ENCODE results near the gene FREM1.

Gene FREM1

DNA sequence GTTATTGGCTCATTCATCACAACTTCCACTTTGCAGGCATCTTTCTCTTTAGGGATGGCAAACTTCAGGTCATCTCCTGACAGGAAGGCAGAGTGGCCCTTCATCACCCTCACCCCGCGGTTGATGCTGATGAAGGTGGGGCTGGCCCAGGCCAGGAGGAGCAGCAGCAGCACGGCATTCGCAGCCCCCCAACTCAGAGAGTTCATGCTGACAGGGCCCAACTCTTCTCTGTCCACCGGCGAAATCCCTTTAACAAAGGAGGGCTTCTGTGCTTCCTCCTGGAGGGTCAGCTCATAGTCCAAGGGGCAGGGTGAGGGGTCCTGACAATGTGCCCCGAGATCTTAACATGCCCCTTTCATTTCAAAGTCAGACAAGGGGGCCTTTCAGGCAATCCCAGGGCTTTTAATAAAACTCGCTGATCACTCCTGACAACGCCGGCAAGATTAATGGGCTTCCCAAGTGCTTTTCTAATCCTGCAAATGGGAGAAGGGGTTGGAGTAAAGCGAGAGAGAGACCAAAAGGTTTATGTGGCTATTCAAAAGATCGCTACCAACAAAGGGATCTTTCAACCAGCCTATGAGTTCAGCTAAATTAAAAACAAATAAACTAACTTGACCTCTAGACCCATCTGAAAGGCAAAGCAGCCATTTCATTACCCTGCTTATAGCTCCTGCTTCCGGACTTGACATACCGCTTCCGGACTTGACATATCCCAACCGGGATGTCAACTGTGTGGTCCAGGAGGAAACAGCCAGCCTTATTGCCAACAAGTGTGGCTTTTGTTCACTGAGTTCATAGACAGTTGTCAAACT is 41.2 kb downstream of the FREM1 start:
- in situ Hi-C loops (cut with HindIII; ENCODE audit: low pct_ligation_motif_present, low sequenced_read_pairs), result no loop called here
- H3K4me3 ChIP-seq (ENCODE audit: low read depth, low read length), result no peak overlapping the region
- no peak for DNase-seq
- H3K27me3 ChIP-seq (replicated peaks), result no peaks in the 10 kb centered on the region
- no peaks in the 10 kb centered on the region for H3K36me3 ChIP-seq (replicated peaks)
- H3K27ac ChIP-seq, result no peak overlapping the region
- TF ChIP-seq, protein P1, sequence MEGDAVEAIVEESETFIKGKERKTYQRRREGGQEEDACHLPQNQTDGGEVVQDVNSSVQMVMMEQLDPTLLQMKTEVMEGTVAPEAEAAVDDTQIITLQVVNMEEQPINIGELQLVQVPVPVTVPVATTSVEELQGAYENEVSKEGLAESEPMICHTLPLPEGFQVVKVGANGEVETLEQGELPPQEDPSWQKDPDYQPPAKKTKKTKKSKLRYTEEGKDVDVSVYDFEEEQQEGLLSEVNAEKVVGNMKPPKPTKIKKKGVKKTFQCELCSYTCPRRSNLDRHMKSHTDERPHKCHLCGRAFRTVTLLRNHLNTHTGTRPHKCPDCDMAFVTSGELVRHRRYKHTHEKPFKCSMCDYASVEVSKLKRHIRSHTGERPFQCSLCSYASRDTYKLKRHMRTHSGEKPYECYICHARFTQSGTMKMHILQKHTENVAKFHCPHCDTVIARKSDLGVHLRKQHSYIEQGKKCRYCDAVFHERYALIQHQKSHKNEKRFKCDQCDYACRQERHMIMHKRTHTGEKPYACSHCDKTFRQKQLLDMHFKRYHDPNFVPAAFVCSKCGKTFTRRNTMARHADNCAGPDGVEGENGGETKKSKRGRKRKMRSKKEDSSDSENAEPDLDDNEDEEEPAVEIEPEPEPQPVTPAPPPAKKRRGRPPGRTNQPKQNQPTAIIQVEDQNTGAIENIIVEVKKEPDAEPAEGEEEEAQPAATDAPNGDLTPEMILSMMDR (IDR thresholded peaks at IDR 0.05; ENCODE audit: low read depth, low read length, missing control alignments), result no peak

DNA sequence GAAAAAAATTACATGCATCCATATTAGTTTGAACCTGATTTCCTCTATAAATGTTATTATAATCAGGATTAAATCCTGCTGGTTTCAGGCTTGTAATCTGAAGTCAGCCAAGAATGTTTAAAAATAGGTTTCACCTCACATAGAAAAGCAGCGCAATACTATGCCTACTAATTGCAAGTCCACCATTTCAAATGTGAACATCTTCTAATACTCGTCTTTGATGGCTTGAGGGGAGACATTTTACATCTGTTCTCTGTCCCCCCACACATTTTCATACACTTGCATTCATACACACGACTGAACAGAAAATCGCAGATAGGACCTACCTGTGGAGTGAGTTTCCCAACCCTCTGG is 41.8 kb downstream of the FREM1 start:
- Histone ChIP-seq H3K4me3 (ENCODE audit: low read depth, low read length) (no peak overlapping the region), H3K27ac (no peak overlapping the region), H3K27me3 (replicated peaks) (no peaks in the 10 kb centered on the region), H3K36me3 (replicated peaks) (no peaks in the 10 kb centered on the region)
- TF ChIP-seq, protein P1 (IDR thresholded peaks at IDR 0.05; ENCODE audit: low read depth, low read length, missing control alignments), result no peak
- no peak for DNase-seq
- in situ Hi-C loops (cut with HindIII; ENCODE audit: low pct_ligation_motif_present, low sequenced_read_pairs), result no loop called here

DNA sequence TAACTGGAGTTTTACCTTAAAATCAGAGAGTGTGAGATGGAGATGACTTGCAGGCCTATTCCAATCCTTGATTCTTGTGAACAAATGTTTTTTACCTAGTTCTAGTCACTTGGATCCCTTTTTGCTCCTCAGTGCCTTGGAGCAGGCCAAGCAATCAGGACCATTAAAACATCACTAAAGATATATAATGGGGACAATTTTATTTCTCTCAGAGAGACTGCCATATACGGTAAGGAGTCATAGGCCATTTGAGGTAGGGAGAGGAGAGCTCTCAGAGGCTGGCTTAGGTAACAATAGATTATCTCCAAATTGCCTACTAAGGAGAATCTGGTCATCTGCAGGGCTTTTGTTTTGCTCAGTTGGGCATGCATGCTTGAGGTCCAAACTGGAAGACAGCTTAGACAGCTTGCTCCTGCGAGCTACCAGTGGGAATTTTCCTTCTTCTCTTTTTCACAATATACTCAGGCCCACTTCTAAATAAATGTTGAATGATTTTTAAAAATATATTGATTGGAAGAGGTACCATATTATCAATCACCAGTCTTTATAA is 44.0 kb downstream of the FREM1 start:
- TF ChIP-seq, protein P1 (IDR thresholded peaks at IDR 0.05; ENCODE audit: low read depth, low read length, missing control alignments), result no peak

DNA sequence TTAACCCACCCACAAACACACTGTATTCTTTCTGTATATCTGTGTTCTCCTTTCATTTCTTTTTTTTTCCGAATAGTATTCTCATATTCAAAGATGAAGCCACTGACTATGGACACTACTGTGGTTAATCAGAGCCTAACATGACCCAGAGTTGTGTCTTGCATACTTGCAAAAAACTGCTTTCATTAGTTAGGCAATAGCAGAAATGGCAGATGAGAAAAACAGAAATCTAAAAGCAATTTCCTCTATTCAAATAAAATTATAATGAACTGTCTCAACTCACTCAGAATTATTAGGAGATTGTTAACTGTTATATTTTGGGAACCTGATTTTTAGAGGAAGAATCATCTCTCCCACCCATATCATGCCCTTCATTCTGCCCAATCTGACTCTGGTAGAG is 45.9 kb downstream of the FREM1 start:
- no peak for DNase-seq
- in situ Hi-C loops (cut with HindIII; ENCODE audit: low pct_ligation_motif_present, low sequenced_read_pairs), result no loop called here
- no peaks in the 10 kb centered on the region for H3K27me3 ChIP-seq (replicated peaks)
- TF ChIP-seq, protein P1 (IDR thresholded peaks at IDR 0.05; ENCODE audit: low read depth, low read length, missing control alignments), result no peak
- H3K4me3 ChIP-seq (ENCODE audit: low read depth, low read length), result no peak overlapping the region
- H3K36me3 ChIP-seq (replicated peaks), result no peaks in the 10 kb centered on the region
- no peak overlapping the region for H3K27ac ChIP-seq

More for the DNA sequence above, 44.0 kb downstream of the FREM1 start:
- no peak overlapping the region for H3K4me3 ChIP-seq (ENCODE audit: low read depth, low read length)
- in situ Hi-C loops (cut with HindIII; ENCODE audit: low pct_ligation_motif_present, low sequenced_read_pairs), result no loop called here
- H3K36me3 ChIP-seq (replicated peaks), result no peaks in the 10 kb centered on the region
- no peak overlapping the region for H3K27ac ChIP-seq
- no peak for DNase-seq
- no peaks in the 10 kb centered on the region for H3K27me3 ChIP-seq (replicated peaks)

DNA sequence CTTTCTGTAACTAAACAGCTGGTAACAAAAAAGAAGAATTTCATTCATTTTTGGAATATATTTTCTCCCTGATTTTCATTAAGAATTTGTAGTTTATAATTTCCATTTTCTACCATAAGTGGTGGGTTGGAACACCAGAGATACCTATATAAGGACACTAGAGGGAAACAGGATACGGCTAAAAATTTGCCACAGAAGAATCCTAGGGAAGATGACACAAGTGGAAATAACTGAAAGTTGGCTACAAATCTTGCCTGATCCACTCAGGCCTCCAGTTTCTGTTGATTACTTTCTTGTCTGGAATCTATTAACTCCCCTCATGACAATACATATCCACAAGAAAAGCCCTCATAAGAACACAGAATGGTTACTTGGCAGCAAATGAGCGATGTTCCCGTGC is 46.8 kb downstream of the FREM1 start:
- in situ Hi-C loops (cut with HindIII; ENCODE audit: low pct_ligation_motif_present, low sequenced_read_pairs), result no loop called here
- TF ChIP-seq, protein P1 (IDR thresholded peaks at IDR 0.05; ENCODE audit: low read depth, low read length, missing control alignments), result no peak
- no peak for DNase-seq

More for the DNA sequence above, 46.8 kb downstream of the FREM1 start:
- Histone ChIP-seq H3K27ac (no peak overlapping the region), H3K4me3 (ENCODE audit: low read depth, low read length) (no peak overlapping the region), H3K27me3 (replicated peaks) (no peaks in the 10 kb centered on the region), H3K36me3 (replicated peaks) (no peaks in the 10 kb centered on the region)

Measured in brain microvascular endothelial cell (primary cell).